GM23248 (cell line): ENCODE measurements around the gene C22orf31. TPM values are rescaled to one million over a fixed set of nuclear protein-coding genes. Genes with fewer than 3 reads are reported as not detected.

ENCODE experiments used
- DNase-seq: peaks from one replicate; pipeline ENCODE4 v3.0.0-alpha.2; 2015
- H2AFZ ChIP-seq: fragments of 200-600 bp; sonication (generic); 2 replicates; pipeline ENCODE4 v1.6.1; 2016; ENCODE audit warnings: antibody characterized with exemption
- H3F3A ChIP-seq: fragments of 200-600 bp; sonication (generic); 2 replicates; pipeline ENCODE4 v1.6.1; 2016; ENCODE audit warnings: mild to moderate bottlenecking, antibody characterized with exemption, mixed run types; ENCODE audit not compliant: insufficient read depth
- H3K27ac ChIP-seq: fragments of 200-600 bp; sonication (generic); 2 replicates; pipeline ENCODE4 v1.5.1; 2016; ENCODE audit warnings: mild to moderate bottlenecking
- H3K27me3 ChIP-seq: fragments of 200-600 bp; sonication (generic); replicated peaks from 2 replicates; pipeline ENCODE4 v1.6.1; 2016; ENCODE audit warnings: mild to moderate bottlenecking; ENCODE audit not compliant: insufficient read depth
- H3K36me3 ChIP-seq: fragments of 200-600 bp; sonication (generic); 2 replicates; pipeline ENCODE4 v1.6.1; 2016; ENCODE audit warnings: low read depth, mild to moderate bottlenecking
- H3K4me1 ChIP-seq: fragments of 200-600 bp; sonication (generic); 2 replicates; pipeline ENCODE4 v1.6.1; 2016; ENCODE audit warnings: mild to moderate bottlenecking; ENCODE audit not compliant: insufficient read depth
- H3K4me2 ChIP-seq: fragments of 200-600 bp; sonication (generic); one replicate; pipeline ENCODE4 v1.6.1; 2016; ENCODE audit warnings: mild to moderate bottlenecking; ENCODE audit not compliant: unreplicated experiment
- H3K4me3 ChIP-seq: fragments of 200-600 bp; sonication (generic); 2 replicates; pipeline ENCODE4 v1.5.1; 2016; ENCODE audit warnings: mild to moderate bottlenecking
- H3K79me2 ChIP-seq: fragments of 200-600 bp; sonication (generic); 2 replicates; pipeline ENCODE4 v1.6.1; 2016; ENCODE audit warnings: mild to moderate bottlenecking; ENCODE audit not compliant: insufficient read depth
- H3K9ac ChIP-seq: fragments of 200-600 bp; sonication (generic); 2 replicates; pipeline ENCODE4 v1.6.1; 2016; ENCODE audit warnings: mild to moderate bottlenecking
- H3K9me2 ChIP-seq: fragments of 200-600 bp; sonication (generic); 2 replicates; pipeline ENCODE4 v1.6.1; 2016; ENCODE audit warnings: mixed run types, mild to moderate bottlenecking, moderate library complexity; ENCODE audit not compliant: insufficient read depth
- H3K9me3 ChIP-seq: fragments of 200-600 bp; sonication (generic); one replicate; pipeline ENCODE4 v1.6.1; 2017; ENCODE audit warnings: low read depth
- H4K20me1 ChIP-seq: fragments of 200-600 bp; sonication (generic); 2 replicates; pipeline ENCODE4 v1.6.0; 2016; ENCODE audit not compliant: insufficient read depth
- EZH2 ChIP-seq: fragments of 200-600 bp; sonication (generic); IDR thresholded peaks from 2 replicates; pipeline ENCODE4 v1.6.1; 2018; ENCODE audit warnings: antibody characterized with exemption, mild to moderate bottlenecking; ENCODE audit not compliant: insufficient read depth, poor library complexity, severe bottlenecking
- EZH2phosphoT487 ChIP-seq: fragments of 200-600 bp; sonication (generic); IDR thresholded peaks from 2 replicates; pipeline ENCODE4 v1.6.1; 2018; ENCODE audit warnings: antibody characterized with exemption, moderate library complexity, mild to moderate bottlenecking, low read depth; ENCODE audit not compliant: insufficient read depth
- WGBS, 2 experiments: methylation state at CpG; one replicate each; pipeline ENCODE4 v1.1.6; 2015 to 2017; ENCODE audit warnings: low lambda C conversion rate in 2 of 2, low coverage in 1 of 2; ENCODE audit errors: missing lambda C conversion rate in 2 of 2; 5-methylcytosine and 5-hydroxymethylcytosine counted together
- in situ Hi-C: fragments of 300-500 bp; cut with MboI; formaldehyde crosslinking; loops from 2 replicates; pipeline ENCODE4 v1.15.0; 2020
- polyA plus RNA-seq: library from polyadenylated mRNA; unstranded; fragments of >200 nt; fragmentation: Nextera tagmentation; extraction: Ambion mirVana; gene quantifications from 2 replicates; pipeline ENCODE4 v1.2.1, GENCODE V29; 2016
- total RNA-seq: library from RNA; depleted of rRNA; stranded (reverse); fragments of >200 nt; shearing (Covaris generic); gene quantifications from 2 replicates; pipeline ENCODE4 v1.2.3, GENCODE V29; 2014

C22orf31 gene
- total and polyA plus RNA-seq, 2 experiments from 2014 or later, result not detected

DNA sequence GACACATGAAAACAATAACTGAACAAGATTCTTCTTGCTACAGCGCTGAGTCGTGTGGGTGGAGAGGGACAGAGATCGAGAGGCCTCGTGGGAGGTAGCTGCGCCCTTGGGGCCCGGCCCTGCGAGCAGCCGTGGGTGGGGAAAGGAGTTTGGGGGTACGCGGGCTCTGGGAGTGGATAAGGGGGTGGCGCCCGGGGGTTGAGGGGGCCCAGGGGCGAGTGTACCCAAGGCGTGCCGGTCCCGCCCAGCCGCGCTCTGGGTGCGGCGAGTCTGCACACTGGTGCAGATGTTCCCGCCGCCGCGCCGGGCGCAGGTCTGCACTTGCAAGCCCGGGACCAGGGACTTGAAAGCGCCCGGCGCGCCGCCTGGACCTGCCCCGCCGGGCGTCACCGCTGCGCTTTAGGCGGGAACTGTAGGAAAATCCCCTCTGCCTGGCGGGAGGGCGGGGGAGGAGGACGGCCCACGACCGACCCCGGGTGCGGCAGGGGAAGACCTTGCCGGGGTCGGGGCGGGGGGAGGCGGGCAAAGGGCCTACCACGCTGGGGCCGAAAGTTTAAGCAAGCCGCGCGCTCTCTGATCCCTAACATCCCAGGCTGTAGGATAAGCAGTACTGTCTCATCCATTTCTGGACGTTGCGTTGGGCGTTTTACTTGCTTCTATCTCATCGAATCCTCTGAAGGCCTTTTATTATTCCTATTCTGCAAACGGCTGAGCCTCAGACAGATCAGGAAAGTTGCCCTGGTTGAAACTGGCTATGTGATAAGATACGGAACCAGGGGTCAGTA, 9.8 kb upstream of the C22orf31 start:
- Histone ChIP-seq H3K9me3 (no peaks in the 10 kb centered on the region), H3F3A (peaks cover 3% of the 10 kb centered on the region; the same call in 1 of the 2 replicates), H2AFZ (peak overlapping the region; percentile 72), H3K79me2 (no peaks in the 10 kb centered on the region), H3K36me3 (no peaks in the 10 kb centered on the region), H3K4me2 (peak overlapping the region; percentile 82), H3K9me2 (no peaks in the 10 kb centered on the region), H4K20me1 (no peaks in the 10 kb centered on the region), H3K4me1 (peaks cover 8% of the 10 kb centered on the region; the same call in 1 of the 2 replicates), H3K27ac (no peak overlapping the region), H3K9ac (peak overlapping the region; percentile 25; the same call in 1 of the 2 replicates), H3K4me3 (peak overlapping the region; percentile 65), H3K27me3 (no peaks in the 10 kb centered on the region)
- in situ Hi-C loops, result no loop called here
- 1 to 4% methylated on average over 31 to 43 of the region's 60 CpGs for WGBS, 2 experiments
- peak; percentile 61 for DNase-seq
- TF ChIP-seq EZH2phosphoT487 (no peak), EZH2 (no peak)

- no peaks in the 10 kb centered on the region for H3K79me2 ChIP-seq
- H3K4me3 ChIP-seq, result no peak overlapping the region
- no peaks in the 10 kb centered on the region for H3K9me2 ChIP-seq
- no peak for DNase-seq
- no peaks in the 10 kb centered on the region for H3K9me3 ChIP-seq
- no peaks in the 10 kb centered on the region for H3K36me3 ChIP-seq
- H4K20me1 ChIP-seq, result no peaks in the 10 kb centered on the region
- WGBS, 2 experiments, result 93 to 97% methylated on average over 4 of the region's 4 CpGs
- no peak overlapping the region for H3K9ac ChIP-seq
- H3K4me1 ChIP-seq, result peaks cover 8% of the 10 kb centered on the region; the same call in 1 of the 2 replicates
- H3K27me3 ChIP-seq, result 0 out of 2 replicates have a peak, but pooled peaks cover 3% of the 10 kb centered on the region
- TF ChIP-seq EZH2 (no peak), EZH2phosphoT487 (no peak)
- in situ Hi-C loops, result no loop called here
- peaks cover 3% of the 10 kb centered on the region; the same call in 1 of the 2 replicates for H3F3A ChIP-seq
- no peak overlapping the region for H3K27ac ChIP-seq
- H2AFZ ChIP-seq, result no peak overlapping the region
- no peak overlapping the region for H3K4me2 ChIP-seq
These were observed 8.9 kb upstream of the C22orf31 start for GRCh38 chr22:29070490-29070889.

DNA sequence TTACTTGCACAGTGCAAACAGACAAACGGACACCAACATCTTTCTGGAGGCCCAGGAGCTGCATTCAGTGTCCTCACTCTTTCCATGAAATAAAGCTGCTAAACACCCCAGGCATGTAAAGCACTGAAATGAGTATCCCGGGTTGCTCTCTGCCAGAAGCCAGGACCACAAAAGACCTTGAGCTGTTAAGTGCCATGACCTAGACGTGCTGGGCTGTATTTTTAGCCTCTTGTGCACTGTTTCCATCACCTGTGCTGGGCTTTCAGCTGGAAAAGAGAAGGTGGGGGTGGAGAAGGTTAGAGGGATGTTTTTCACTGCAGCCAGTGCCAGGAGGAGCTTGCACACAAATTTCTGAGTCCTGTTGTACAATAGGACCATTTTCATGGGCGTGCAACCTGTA, 7.8 kb upstream of the C22orf31 start:
- in situ Hi-C loops, result no loop called here
- H4K20me1 ChIP-seq, result no peaks in the 10 kb centered on the region
- no peaks in the 10 kb centered on the region for H3K9me2 ChIP-seq
- no peak overlapping the region for H3K27ac ChIP-seq
- H3K4me1 ChIP-seq, result peaks cover 8% of the 10 kb centered on the region; the same call in 1 of the 2 replicates
- TF ChIP-seq EZH2, result no peak
- no peak for TF ChIP-seq EZH2phosphoT487
- H3K4me2 ChIP-seq, result no peak overlapping the region
- 95% methylated on average over 4 of the region's 4 CpGs for WGBS, 2 experiments
- peaks cover 3% of the 10 kb centered on the region; the same call in 1 of the 2 replicates for H3F3A ChIP-seq
- DNase-seq, result no peak
- no peak overlapping the region for H3K4me3 ChIP-seq
- H2AFZ ChIP-seq, result no peak overlapping the region
- H3K36me3 ChIP-seq, result no peaks in the 10 kb centered on the region
- 0 out of 2 replicates have a peak, but pooled peaks cover 3% of the 10 kb centered on the region for H3K27me3 ChIP-seq
- H3K9ac ChIP-seq, result no peak overlapping the region
- H3K9me3 ChIP-seq, result no peaks in the 10 kb centered on the region
- H3K79me2 ChIP-seq, result no peaks in the 10 kb centered on the region

GRCh38 chr22:29065468-29066190, 4.0 kb upstream of the C22orf31 start:
- 0 out of 2 replicates have a peak, but pooled peaks cover 3% of the 10 kb centered on the region for H3K27me3 ChIP-seq
- WGBS, 2 experiments, result 53 to 64% methylated on average over 7 of the region's 7 CpGs
- no peak overlapping the region for H3K9ac ChIP-seq
- no peak overlapping the region for H3K4me2 ChIP-seq
- TF ChIP-seq EZH2 (no peak), EZH2phosphoT487 (no peak)
- in situ Hi-C loops, result no loop called here
- H3K79me2 ChIP-seq, result no peaks in the 10 kb centered on the region
- H3K9me2 ChIP-seq, result no peaks in the 10 kb centered on the region
- no peak for DNase-seq
- no peaks in the 10 kb centered on the region for H3F3A ChIP-seq
- no peak overlapping the region for H3K27ac ChIP-seq
- no peak overlapping the region for H3K4me3 ChIP-seq
- H3K36me3 ChIP-seq, result no peaks in the 10 kb centered on the region
- no peak overlapping the region for H2AFZ ChIP-seq
- H4K20me1 ChIP-seq, result no peaks in the 10 kb centered on the region
- H3K9me3 ChIP-seq, result no peaks in the 10 kb centered on the region
- H3K4me1 ChIP-seq, result no peaks in the 10 kb centered on the region
